Esophagus squamous epithelium (tissue), 5 donors: Measurements from ENCODE around the gene FARP2. TPM values are rescaled to one million over a fixed set of nuclear protein-coding genes. Genes with fewer than 3 reads are reported as not detected.

Experiments used
- DNase-seq: peaks from one replicate; lab custom pipeline; 2025; lab: John Stamatoyannopoulos, UW
- H3K27ac ChIP-seq, 4 donors: fragments of 200-600 bp; sonication (generic); one replicate each; pipeline ENCODE4 v1.5.1; 2016 to 2019; ENCODE audit warnings: mild to moderate bottlenecking in 1 of 4
- H3K27me3 ChIP-seq, 4 donors: fragments of 200-600 bp; sonication (generic); 1 replicate in 3 of 4; 2 replicates in 1 of 4; pipeline versions ENCODE4 v1.5.1 to v1.6.0; 2017 to 2021; ENCODE audit warnings: antibody characterized with exemption in 1 of 4
- H3K36me3 ChIP-seq, 3 donors: fragments of 200-600 bp; sonication (generic); one replicate each; pipeline ENCODE4 v1.5.1; 2016 to 2019
- H3K4me1 ChIP-seq, 3 donors: fragments of 200-600 bp; sonication (generic); one replicate each; pipeline ENCODE4 v1.5.1; 2017 to 2019
- H3K4me3 ChIP-seq, 4 donors: fragments of 200-600 bp; sonication (generic); 1 replicate in 3 of 4; 2 replicates in 1 of 4; pipeline ENCODE4 v1.5.1; 2016 to 2019; ENCODE audit warnings: mild to moderate bottlenecking in 2 of 4, moderate library complexity in 1 of 4
- H3K9me3 ChIP-seq, 3 donors: fragments of 200-600 bp; sonication (generic); one replicate each; pipeline ENCODE4 v1.5.1; 2016 to 2019
- POLR2A ChIP-seq, 4 donors: fragments of 450-650 bp; IDR thresholded peaks; one replicate each; pipeline ENCODE4 v1.6.1; 2017; ENCODE audit warnings: antibody characterized with exemption in 4 of 4, mild to moderate bottlenecking in 4 of 4, moderate library complexity in 3 of 4
- WGBS, 2 donors: methylation state at CpG; one replicate each; pipeline ENCODE4 v1.1.5; 2018; 5-methylcytosine and 5-hydroxymethylcytosine counted together
- intact Hi-C: fragments of 100-400 bp; cut with DNase I; formaldehyde crosslinking; loops from one replicate; pipeline ENCODE4 v1.15.0; 2022
- total RNA-seq, 4 donors: library from RNA; depleted of rRNA; stranded (reverse); fragments of >200 nt; gene quantifications; one replicate each; pipeline ENCODE4 v1.1.0, GENCODE V29; 2016
- TF ChIP-seq, protein P1 (sequence below), 6 experiments: fragments of 450-650 bp in 4 of 6; fragments of 200-600 bp in 2 of 6; sonication (generic) in 2 of 6; IDR thresholded peaks; one replicate each; pipeline ENCODE4 v1.5.1; 2016 to 2019; ENCODE audit warnings: antibody characterized with exemption in 6 of 6, mild to moderate bottlenecking in 4 of 6, moderate library complexity in 4 of 6
- donor health status: DM: yes; HTN: yes; CAD: no.

The FARP2 gene
- total RNA-seq, 4 donors from 2014 or later, result 20.8 to 41.8 (median 37.1) TPM

GRCh38 chr2:241354668-241355658 is 1.1 kb upstream of the FARP2 start:
- Histone ChIP-seq H3K4me1 (peaks cover 0 to 45% (median 19%) of the 10 kb centered on the region in 3 donors), H3K27me3 (no peaks in the 10 kb centered on the region), H3K4me3 (peak overlapping the region in 3 of 4 donors; percentile 23 to 49 (median 27)), H3K36me3 (peaks cover 12 to 49% (median 16%) of the 10 kb centered on the region in 3 donors), H3K27ac (peak overlapping the region; percentile 70 to 88 (median 84)), H3K9me3 (no peaks in the 10 kb centered on the region)
- WGBS, 2 donors, result 49 to 53% methylated on average over 5 to 8 of the region's 40 CpGs
- TF ChIP-seq, protein P1, sequence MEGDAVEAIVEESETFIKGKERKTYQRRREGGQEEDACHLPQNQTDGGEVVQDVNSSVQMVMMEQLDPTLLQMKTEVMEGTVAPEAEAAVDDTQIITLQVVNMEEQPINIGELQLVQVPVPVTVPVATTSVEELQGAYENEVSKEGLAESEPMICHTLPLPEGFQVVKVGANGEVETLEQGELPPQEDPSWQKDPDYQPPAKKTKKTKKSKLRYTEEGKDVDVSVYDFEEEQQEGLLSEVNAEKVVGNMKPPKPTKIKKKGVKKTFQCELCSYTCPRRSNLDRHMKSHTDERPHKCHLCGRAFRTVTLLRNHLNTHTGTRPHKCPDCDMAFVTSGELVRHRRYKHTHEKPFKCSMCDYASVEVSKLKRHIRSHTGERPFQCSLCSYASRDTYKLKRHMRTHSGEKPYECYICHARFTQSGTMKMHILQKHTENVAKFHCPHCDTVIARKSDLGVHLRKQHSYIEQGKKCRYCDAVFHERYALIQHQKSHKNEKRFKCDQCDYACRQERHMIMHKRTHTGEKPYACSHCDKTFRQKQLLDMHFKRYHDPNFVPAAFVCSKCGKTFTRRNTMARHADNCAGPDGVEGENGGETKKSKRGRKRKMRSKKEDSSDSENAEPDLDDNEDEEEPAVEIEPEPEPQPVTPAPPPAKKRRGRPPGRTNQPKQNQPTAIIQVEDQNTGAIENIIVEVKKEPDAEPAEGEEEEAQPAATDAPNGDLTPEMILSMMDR (IDR thresholded peaks at IDR 0.05), result peak in 1 of 6 experiments; percentile 14
- no peak for TF ChIP-seq POLR2A (IDR thresholded peaks at IDR 0.05)
- intact Hi-C loops, result no loop called here
- DNase-seq, result peak; percentile 49

- H3K9me3 ChIP-seq, result no peaks in the 10 kb centered on the region
- WGBS, 2 donors, result 14 to 31% methylated on average over 5 of the region's 5 CpGs
- H3K27ac ChIP-seq, result peak overlapping the region; percentile 93 to 97 (median 96)
- peaks cover 0 to 45% (median 19%) of the 10 kb centered on the region in 3 donors for H3K4me1 ChIP-seq
- intact Hi-C loops, result no loop called here
- H3K27me3 ChIP-seq, result no peaks in the 10 kb centered on the region
- H3K36me3 ChIP-seq, result peaks cover 0 to 30% (median 0%) of the 10 kb centered on the region in 3 donors
- DNase-seq, result no peak
- H3K4me3 ChIP-seq, result peak overlapping the region; percentile 65 to 96 (median 91)
- TF ChIP-seq POLR2A (IDR thresholded peaks at IDR 0.05), result no peak
- TF ChIP-seq, protein P1 (IDR thresholded peaks at IDR 0.05), result no peak
These were observed 781 bp downstream of the FARP2 start for GRCh38 chr2:241356871-241357260.

GRCh38 chr2:241357531-241357930 is 1.4 kb downstream of the FARP2 start:
- intact Hi-C loops, result no loop called here
- Histone ChIP-seq H3K27ac (peak overlapping the region in 2 of 4 donors; percentile 93 to 97), H3K36me3 (peaks cover 0 to 23% (median 0%) of the 10 kb centered on the region in 3 donors), H3K4me1 (peaks cover 0 to 45% (median 19%) of the 10 kb centered on the region in 3 donors), H3K9me3 (no peaks in the 10 kb centered on the region), H3K4me3 (peak overlapping the region in 2 of 4 donors; percentile 93 to 96), H3K27me3 (no peaks in the 10 kb centered on the region)
- 45 to 58% methylated on average over 3 of the region's 3 CpGs for WGBS, 2 donors
- TF ChIP-seq POLR2A (IDR thresholded peaks at IDR 0.05), result no peak
- TF ChIP-seq, protein P1 (IDR thresholded peaks at IDR 0.05), result no peak
- no peak for DNase-seq

GRCh38 chr2:241358470-241358869 is 2.4 kb downstream of the FARP2 start:
- intact Hi-C loops, result no loop called here
- TF ChIP-seq, protein P1 (IDR thresholded peaks at IDR 0.05), result no peak
- no peak for TF ChIP-seq POLR2A (IDR thresholded peaks at IDR 0.05)
- 78 to 88% methylated on average over 5 of the region's 5 CpGs for WGBS, 2 donors
- DNase-seq, result no peak
- Histone ChIP-seq H3K27ac (peak overlapping the region in 1 of 4 donors; percentile 41), H3K36me3 (peaks cover 0 to 20% (median 0%) of the 10 kb centered on the region in 3 donors), H3K9me3 (no peaks in the 10 kb centered on the region), H3K4me1 (peaks cover 0 to 53% (median 19%) of the 10 kb centered on the region in 3 donors), H3K4me3 (no peak overlapping the region), H3K27me3 (no peaks in the 10 kb centered on the region)
